ENCODE results near the gene KDM6A.
"Not testable (repeated sequence)": the region's sequence is repeated elsewhere in the genome, so short reads cannot be mapped to it uniquely, and the experiment has no call there.

The KDM6A gene

GRCh38 chrX:44948406-44948805, 75.4 kb downstream of the KDM6A start:
- Histone ChIP-seq H3K4me2 (ENCODE audit: low read length) (no peak overlapping the region), H3K4me1 (no peaks in the 10 kb centered on the region), H3K4me3 (ENCODE audit: low read depth, low read length) (no peak overlapping the region), H3K9me3 (ENCODE audit: control insufficient read depth, low read length) (no peaks in the 10 kb centered on the region), H3K79me2 (peaks cover 27% of the 10 kb centered on the region), H3K27me3 (ENCODE audit: control insufficient read depth, insufficient read depth, low read length) (no peaks in the 10 kb centered on the region), H3K36me3 (ENCODE audit: control insufficient read depth, insufficient read depth, low read length) (no peaks in the 10 kb centered on the region), H3K27ac (no peak overlapping the region), H2AFZ (no peak overlapping the region), H3K9ac (no peak overlapping the region)
- TF ChIP-seq, protein P1, sequence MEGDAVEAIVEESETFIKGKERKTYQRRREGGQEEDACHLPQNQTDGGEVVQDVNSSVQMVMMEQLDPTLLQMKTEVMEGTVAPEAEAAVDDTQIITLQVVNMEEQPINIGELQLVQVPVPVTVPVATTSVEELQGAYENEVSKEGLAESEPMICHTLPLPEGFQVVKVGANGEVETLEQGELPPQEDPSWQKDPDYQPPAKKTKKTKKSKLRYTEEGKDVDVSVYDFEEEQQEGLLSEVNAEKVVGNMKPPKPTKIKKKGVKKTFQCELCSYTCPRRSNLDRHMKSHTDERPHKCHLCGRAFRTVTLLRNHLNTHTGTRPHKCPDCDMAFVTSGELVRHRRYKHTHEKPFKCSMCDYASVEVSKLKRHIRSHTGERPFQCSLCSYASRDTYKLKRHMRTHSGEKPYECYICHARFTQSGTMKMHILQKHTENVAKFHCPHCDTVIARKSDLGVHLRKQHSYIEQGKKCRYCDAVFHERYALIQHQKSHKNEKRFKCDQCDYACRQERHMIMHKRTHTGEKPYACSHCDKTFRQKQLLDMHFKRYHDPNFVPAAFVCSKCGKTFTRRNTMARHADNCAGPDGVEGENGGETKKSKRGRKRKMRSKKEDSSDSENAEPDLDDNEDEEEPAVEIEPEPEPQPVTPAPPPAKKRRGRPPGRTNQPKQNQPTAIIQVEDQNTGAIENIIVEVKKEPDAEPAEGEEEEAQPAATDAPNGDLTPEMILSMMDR (IDR thresholded peaks at IDR 0.05): no peak

DNA sequence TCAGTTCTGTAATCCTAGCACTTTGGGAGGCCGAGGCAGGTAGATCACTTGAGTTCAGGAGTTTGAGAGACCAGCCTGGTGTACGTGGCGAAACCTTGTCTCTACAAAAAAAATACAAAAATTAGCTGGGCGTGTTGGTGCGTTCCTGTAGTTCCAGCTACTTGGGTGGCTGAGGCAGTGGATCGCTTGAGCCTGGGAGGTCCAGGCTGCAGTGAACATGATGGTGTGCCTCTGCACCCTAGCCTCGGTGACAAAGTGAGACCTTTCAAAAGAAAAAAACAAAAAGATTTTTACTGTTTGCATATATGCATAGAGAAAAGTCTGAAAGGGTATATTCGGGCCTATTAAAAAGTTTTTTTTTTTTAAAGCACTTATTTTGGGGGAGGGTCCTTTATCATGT, 76.1 kb downstream of the KDM6A start:
- Histone ChIP-seq H3K4me2 (ENCODE audit: low read length) (no peak overlapping the region), H3K4me3 (ENCODE audit: low read depth, low read length) (no peak overlapping the region), H3K36me3 (ENCODE audit: control insufficient read depth, insufficient read depth, low read length) (no peaks in the 10 kb centered on the region), H3K79me2 (peaks cover 27% of the 10 kb centered on the region), H3K4me1 (no peaks in the 10 kb centered on the region), H3K27me3 (ENCODE audit: control insufficient read depth, insufficient read depth, low read length) (no peaks in the 10 kb centered on the region), H2AFZ (no peak overlapping the region), H3K9ac (no peak overlapping the region), H3K9me3 (ENCODE audit: control insufficient read depth, low read length) (no peaks in the 10 kb centered on the region), H3K27ac (no peak overlapping the region)
- TF ChIP-seq, protein P1 (IDR thresholded peaks at IDR 0.05): no peak

DNA sequence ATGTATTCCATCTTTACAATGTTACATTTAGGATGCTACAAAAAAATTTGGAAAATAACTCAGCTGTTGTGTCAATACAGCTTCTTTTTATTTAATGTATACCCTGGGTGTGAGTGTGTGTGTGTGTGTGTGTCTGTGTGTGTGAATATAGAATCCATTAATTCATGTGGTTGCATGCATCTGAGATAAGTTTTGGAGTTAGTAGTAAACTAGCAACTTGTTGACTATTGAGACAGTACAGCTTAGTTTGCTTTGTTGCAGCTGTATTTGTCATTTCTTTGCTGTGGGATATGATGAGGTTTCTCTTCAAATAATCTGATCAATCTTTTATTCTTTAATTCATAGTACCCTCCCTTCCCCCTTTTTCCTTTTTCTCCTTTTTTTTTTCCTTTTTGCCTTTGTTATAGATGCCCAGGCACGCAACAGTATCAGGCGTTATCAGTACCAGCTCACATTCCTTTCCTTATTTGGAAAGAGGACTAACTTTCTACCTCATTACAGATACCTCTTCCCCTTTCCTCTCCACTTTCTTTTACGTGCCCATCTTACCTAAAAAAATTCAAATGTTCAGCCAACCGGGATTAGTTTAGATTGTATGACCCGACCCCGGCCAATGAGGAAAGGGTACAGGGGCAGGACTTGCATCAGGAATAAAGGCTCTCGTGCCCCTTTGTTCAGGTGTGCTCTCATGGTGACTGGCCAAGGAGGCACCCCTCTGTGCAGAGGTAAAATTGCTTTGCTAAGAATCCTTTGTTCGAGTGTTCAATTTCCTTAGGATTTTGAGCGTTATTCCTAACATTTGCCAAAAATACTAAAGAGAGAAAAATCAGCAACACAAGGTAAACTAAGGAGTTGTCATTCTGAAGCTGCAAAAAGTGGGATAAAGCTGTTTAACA, 77.7 kb downstream of the KDM6A start:
- H3K4me1 ChIP-seq; H3K4me2 ChIP-seq (ENCODE audit: low read length); H3K9me3 ChIP-seq (ENCODE audit: control insufficient read depth, low read length); H3K36me3 ChIP-seq (ENCODE audit: control insufficient read depth, insufficient read depth, low read length); H3K4me3 ChIP-seq (ENCODE audit: low read depth, low read length); H3K9ac ChIP-seq; H3K27ac ChIP-seq; H3K27me3 ChIP-seq (ENCODE audit: control insufficient read depth, insufficient read depth, low read length); H2AFZ ChIP-seq: not testable (repeated sequence)
- H3K79me2 ChIP-seq: peaks cover 25% of the 10 kb centered on the region

- Histone ChIP-seq H3K27me3 (ENCODE audit: control insufficient read depth, insufficient read depth, low read length) (no peaks in the 10 kb centered on the region), H3K9me3 (ENCODE audit: control insufficient read depth, low read length) (no peaks in the 10 kb centered on the region), H3K36me3 (ENCODE audit: control insufficient read depth, insufficient read depth, low read length) (no peaks in the 10 kb centered on the region), H3K9ac (no peak overlapping the region), H3K27ac (no peak overlapping the region), H3K79me2 (peaks cover 24% of the 10 kb centered on the region), H3K4me1 (no peaks in the 10 kb centered on the region), H3K4me3 (ENCODE audit: low read depth, low read length) (no peak overlapping the region), H2AFZ (no peak overlapping the region), H3K4me2 (ENCODE audit: low read length) (no peak overlapping the region)
- TF ChIP-seq, protein P1 (IDR thresholded peaks at IDR 0.05): no peak
These were observed 78.6 kb downstream of the KDM6A start for GRCh38 chrX:44951572-44952067.

DNA sequence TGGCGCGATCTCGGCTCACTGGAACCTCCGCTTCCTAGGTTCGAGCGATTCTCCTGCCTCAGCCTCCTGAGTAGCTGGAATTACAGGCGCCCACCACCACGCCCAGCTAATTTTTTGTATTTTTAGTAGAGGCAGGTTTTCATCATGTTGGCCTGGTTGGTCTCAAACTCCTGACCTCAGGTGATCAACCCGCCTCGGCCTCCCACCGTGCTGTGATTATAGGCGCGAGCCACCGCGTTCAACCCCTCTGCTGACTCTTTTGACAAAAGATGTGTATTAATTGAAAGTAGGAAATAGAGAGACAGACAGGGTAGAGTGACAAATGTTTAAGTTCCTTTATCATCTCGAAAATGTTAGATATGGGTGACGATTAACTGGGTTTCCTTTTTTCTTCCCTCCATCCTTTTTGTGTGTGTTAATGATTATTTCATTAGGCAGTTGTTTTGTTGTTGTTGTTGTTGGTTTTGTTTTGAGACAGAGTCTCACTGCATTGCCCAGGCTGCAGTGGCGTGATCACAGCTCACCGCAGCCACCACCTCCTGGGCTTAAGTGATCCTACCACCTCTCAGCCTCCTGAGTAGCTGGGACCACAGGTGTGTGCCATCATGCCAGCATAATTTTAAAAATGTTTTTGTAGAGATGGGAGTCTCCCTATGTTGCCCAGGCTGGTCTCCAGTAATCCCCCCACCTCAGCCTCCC, 79.5 kb downstream of the KDM6A start:
- Histone ChIP-seq H3K4me1 (no peaks in the 10 kb centered on the region), H3K27ac (no peak overlapping the region), H3K9me3 (ENCODE audit: control insufficient read depth, low read length) (no peaks in the 10 kb centered on the region), H3K4me3 (ENCODE audit: low read depth, low read length) (no peak overlapping the region), H2AFZ (no peak overlapping the region), H3K36me3 (ENCODE audit: control insufficient read depth, insufficient read depth, low read length) (no peaks in the 10 kb centered on the region), H3K9ac (no peak overlapping the region), H3K27me3 (ENCODE audit: control insufficient read depth, insufficient read depth, low read length) (no peaks in the 10 kb centered on the region), H3K79me2 (peaks cover 23% of the 10 kb centered on the region), H3K4me2 (ENCODE audit: low read length) (no peak overlapping the region)
- TF ChIP-seq, protein P1 (IDR thresholded peaks at IDR 0.05): no peak

Data from parathyroid adenoma (tissue), 2 donors.